Non-pigmented ciliary epithelial cell (primary cell): ENCODE measurements around the gene ARFGAP3.

Experiments used
- DNase-seq: peaks from one replicate; pipeline ENCODE4 v3.0.0-alpha.2; 2010; ENCODE audit warnings: low read depth

ARFGAP3 gene

DNA sequence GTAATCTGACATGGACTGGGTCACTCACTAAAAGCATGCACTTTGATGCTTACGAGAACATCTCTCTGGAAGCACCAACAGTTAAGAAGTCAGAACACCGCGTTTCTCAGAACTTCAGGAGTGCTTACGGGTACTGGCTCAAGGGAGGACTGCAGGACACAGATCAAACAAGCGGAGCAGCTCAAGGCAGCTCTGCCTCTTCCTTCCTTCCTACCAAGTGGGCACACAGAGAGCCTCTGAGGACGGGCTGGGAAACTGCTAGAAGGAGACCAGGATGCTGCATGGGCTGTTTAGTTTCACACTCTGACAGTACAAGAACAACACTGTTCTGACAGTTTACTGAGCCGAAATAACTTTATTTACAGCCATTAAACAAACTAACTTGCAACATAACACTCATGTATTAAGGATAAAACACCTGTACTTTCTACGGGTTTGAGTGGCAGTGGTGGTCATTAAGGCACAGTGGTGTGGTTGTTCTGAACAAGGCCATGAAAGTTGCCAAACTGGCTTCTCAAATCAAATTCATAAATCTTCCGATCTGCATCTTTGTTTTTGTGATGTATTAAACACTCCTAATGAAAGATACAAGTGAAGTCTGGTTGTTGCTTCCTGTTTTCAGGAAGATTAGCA, 37.5 kb downstream of the ARFGAP3 start:
- no peak for DNase-seq

DNA sequence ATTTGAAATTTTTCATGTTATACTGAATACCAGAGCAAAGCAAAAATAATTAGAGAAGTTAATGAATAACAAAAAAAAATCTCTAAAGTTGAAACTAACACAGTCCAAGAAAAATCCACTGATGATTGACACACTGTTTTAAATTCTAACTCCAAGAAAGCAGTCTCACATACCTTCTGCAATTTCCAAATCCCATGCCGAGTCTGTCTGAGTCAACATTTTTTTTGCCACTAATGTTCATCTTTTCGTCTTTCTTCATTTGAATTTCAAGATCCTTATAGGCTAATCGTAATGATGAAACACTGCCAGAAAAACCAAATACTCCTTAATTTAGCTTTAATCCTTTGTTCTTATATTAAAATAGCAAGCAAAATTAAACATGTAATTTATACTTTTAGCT, 39.5 kb downstream of the ARFGAP3 start:
- no peak for DNase-seq

DNA sequence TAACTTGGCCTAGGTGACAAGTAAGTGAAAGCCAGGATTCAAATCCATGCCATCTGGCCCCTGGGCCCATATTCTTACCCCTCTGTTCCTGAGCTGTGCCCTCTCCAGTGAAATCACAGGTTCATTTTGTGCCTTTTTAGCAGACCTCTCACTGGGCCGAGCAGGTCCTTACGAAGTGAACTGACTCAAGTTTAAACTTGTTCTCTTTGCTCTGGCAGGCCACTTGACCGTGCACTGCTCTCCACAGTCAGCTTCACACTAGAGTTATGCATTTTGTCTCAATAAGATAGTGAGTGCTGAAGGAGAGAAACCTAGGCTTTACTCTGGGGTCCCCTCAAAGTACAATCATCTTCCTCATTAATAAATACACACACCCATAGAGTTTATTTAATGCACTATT, 40.7 kb downstream of the ARFGAP3 start:
- no peak for DNase-seq

DNA sequence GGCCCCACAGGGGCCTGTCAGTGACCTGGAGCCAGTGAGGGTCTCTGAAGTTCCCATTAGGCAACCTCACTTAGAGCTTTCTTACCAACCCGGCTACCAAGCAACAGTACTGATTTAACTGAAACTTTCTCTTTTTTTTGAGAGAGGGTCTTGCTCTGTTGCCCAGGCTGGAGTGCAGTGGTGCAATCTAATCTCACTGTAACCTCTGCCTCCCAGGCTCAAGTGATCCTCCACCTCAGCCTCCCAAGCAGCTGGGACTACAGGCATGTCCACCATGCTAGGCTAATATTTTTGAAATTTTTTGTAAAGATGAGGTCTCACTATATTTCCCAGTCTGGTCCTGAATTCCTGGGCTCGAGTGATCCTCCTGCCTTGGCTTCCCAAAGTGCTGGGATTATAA, 42.5 kb downstream of the ARFGAP3 start:
- DNase-seq: no peak

DNA sequence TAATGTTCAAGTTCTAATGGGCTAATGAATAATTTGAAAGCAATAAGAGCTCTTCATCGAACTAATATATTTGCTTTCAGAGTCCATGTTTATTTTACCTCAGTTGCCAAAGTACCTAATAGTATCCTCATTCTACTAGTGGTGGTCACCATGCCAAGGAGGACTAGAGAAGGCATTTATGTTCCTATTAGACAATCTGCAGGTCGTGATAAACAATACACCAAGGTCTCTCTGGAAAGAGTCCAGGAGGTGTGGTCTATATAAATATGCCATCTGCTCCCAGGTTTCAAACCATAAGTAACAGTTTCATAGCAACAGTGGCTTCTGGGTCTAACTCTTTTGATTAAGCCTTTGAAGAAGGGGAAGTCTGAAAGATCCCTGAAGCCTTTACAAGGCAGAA, 42.9 kb downstream of the ARFGAP3 start:
- no peak for DNase-seq

DNA sequence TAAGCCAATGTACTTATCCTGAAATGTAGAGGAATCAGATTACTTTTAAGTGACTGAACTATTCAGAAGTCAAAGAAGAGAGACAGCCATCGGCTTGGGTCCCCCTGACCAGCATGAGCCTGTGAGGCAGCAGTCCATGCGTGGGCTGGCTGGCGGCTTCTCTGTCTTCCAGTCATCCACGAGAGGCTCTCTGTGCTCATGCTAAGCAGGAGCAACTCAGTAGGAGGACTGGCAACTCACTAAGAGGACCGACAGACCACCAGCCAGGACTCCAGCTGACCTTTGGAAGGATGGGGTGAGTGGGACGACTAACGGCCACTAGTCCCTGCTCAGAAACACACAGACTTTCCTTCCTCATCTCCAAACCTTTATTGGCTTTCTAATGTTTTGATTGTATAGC, 43.6 kb downstream of the ARFGAP3 start:
- no peak for DNase-seq

DNA sequence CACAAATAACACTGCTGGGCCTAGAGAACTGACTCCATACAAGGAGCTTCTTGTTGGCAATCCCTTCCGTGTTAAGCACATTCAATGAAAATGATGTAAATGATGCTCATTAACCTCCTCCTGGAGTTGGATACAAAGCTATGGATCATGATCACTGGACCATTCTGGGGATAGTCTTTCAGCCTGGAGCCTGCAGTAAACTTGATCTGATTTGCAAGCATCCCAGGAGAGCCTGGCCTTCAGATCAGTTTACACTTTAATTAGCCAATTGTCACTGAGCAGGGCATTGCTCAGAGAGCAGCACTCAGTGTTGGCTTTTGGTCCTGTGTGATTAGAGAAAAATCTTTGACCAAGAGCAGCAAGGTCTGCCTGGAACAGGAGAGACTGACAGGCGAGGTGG, 45.6 kb downstream of the ARFGAP3 start:
- no peak for DNase-seq

DNA sequence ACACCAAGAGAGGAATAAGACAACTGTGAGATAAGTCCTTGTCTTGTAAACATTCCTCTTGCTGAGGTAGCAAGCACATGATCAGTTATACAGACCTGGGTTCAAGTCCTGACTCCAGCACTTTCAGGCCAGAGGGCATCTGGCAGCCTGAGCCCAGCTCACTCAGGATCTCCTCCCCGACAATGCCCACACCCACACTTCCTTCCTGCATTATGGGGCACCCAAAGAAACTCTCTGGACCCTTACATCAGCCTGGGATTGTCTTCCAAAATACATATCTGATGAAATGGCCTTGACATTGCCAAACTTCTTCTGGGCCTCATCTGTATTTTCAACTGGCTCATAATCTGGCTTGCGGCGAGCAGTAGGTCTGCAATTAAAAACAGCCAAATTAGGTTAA, 48.6 kb downstream of the ARFGAP3 start:
- DNase-seq: no peak

DNA sequence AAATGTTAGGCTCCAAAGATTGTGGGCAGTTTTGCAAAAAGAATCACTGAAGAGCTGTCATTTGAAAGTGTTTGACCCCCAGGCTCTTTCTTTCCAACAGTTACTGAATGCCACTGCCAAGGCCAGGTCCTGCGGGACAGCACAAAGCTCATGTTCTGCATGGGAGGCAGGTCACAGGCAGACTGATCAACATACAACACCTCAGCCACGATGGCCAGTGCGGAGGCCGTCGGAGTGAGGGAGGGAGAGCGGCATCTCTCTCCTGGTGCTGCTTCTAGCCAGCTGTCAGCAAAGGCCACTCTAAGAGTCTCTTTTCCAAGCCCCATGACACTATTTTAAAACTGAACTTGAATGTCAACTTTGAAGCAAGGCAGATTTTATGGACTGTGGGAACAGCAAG, 49.9 kb downstream of the ARFGAP3 start:
- DNase-seq: no peak

DNA sequence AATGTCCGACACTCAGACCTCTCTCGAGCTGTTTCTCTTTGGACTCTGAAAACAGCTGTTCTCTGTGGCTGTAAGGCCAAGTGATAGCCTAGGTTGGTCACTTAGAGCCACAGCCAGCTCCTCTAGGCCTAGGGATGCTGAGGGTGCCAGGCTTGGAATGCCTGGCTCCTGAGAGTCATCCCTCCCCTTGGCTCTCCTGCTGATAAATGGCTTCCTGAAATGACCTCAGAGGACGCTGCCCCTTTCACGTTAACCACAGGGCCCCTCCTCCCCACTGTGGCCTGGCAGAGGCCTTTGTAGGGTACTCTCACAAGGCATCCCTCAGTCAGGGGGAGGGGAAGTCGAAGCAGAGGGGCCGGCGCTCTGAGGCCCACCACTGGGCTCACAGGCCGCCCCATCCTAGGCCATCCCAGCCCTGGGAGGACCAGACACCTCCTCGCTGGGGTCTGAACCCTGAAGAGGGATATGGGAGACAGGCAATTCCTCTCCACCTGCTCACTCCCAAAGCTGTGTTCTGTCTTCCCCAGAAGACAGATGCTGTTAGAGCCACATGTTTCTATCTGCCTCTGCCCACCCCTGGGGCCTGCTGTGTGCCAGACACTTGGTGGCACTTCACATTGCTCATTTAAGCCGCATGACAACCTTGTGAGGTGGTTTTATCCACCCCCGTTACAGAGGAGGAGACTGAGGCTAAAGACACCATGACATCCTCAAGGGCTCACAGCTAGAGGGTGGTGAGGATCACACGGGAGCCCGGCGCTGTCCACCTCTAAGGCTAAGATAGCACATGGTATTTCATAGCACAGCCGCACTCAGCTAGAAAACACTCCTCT, 50.9 kb downstream of the ARFGAP3 start:
- DNase-seq: no peak

DNA sequence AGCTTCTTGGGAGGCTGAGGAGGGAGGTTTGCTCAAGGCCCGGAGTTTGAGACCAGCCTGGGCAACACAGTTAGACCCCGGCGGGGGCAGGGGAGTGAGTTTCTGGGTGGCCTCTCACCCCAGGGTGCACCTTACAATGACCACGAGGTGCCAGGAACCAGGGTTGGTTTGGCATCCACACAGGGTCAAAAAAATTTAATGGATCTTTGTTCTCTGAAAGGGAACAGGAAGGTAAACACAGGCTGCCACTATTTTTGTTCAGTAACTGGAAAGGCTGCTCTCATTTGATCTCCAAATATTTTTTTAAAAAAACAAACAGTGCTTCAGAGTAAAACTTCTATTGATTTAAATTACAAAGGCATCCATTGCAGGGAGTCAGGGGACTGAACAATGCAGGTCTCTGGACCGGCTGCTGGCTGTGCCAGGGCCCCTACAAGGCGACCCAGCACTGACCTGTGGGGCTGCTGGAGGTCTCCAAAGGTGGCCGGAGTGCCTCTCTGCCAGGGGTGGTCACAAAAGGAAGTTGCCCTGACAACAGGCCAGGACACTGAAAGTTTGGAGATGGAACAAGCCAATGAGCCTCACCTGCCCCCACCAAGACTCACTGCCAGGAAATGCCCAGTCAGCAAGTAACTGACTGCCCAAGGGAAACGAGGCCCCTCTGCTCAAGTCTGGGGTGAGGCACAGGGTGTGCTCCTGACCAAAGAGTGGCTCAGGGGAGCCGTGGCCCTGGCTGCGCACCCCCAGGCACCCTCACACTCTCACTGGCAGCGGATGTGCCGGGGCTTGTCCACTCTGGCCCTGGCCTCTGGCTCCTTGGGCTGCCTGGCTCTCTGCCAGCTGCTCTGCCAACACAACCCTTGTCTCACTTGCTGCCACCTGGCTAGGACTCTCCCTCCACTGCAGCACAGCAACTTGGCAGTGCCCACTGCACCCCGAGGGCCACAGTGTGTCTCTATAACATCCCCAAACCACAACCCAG, 51.8 kb downstream of the ARFGAP3 start:
- DNase-seq: no peak

DNA sequence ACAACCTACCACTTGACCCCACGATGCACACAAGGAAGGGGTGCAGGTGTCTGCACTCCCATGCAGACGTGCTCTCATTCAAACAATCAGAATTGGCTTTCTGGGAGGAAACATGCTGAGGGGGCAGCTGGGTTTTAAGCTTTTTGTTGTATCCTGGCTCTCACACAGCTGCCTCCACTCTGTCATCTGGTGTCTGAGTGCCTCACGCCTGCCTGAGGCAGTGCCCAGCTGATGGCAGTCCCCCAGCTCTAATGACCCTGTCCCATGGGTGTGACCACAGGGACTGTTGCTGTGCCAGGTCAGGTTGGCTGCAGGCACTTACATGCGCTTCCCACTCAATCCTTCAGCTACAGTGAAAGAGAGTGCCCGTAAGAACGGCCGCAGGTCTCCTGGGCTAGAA, 53.7 kb downstream of the ARFGAP3 start:
- no peak for DNase-seq

DNA sequence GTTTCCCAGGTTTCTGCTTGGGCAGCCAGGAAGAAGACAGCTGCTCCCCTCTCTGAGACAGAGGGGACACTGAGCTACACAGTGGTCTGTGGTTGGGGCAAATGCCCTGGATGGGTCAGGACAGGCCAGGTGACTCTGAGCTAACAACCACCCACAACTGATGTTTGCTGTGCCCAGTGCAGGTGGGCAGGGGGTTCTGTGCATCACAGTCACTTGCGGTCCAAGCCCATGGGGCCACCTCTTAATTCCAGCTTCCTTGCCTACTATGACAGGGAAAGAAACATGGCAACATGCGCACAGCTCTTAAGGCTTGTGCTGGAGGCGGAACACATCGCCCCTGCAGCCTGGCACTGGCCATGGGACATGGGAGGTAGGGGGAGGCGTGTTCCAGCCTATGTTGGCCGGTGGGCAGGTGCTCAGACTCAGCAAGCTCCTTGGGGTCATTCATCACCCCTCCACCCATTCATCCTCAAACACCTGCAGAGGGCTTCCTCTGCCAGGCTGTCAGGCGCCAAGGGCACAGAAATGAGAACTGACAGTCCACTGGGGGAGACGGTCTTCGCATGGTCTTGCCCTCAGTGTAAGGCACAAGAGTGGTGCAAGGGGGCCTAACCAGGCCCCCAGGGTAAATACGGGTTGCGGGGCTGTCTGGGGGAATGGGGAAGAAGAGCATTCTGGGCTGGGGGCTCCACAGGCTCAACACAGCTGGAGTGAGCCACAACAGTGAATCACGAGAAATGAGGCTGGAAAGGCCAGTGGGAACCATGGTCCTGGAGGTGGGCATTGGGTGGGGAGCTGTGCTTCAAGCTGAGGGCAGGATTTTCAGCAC, 55.6 kb downstream of the ARFGAP3 start:
- no peak for DNase-seq

DNA sequence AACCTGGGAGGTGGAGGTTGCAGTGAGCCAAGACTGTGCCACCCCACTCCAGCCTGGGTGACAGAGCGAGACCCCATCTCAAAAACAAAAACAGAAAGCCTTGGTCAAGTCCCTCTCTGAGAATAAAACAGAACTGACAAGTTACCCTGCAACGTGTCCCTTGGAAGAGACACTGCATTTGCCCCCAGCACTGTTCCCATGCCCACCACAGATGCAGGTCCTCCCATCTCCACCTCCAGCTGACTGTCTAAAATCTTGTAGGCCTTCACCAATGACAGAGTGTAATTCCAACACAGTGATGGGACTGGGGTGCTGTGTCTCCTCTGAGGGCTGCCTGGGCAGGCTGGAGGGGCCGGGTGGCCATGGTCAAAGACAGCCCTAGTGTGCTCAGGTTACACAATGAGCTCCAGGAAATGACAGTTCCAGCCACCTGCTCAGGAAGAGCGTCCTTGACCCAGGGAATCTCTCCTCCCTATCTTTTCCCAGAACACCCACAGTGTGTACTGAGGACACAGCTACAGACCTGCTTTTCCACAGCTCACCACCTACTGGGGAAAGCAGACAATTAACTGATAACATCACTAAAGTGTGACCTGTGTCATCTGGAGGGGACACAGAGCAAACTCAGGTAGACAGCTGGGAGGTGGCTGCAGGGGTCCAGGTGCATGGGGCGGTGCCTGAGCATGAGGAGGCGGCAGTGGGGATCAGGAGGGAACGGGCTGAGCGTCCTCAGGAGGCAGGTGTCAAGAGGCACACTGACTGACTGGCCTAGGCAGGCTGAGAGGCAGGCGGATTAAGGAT, 56.4 kb downstream of the ARFGAP3 start:
- no peak for DNase-seq

DNA sequence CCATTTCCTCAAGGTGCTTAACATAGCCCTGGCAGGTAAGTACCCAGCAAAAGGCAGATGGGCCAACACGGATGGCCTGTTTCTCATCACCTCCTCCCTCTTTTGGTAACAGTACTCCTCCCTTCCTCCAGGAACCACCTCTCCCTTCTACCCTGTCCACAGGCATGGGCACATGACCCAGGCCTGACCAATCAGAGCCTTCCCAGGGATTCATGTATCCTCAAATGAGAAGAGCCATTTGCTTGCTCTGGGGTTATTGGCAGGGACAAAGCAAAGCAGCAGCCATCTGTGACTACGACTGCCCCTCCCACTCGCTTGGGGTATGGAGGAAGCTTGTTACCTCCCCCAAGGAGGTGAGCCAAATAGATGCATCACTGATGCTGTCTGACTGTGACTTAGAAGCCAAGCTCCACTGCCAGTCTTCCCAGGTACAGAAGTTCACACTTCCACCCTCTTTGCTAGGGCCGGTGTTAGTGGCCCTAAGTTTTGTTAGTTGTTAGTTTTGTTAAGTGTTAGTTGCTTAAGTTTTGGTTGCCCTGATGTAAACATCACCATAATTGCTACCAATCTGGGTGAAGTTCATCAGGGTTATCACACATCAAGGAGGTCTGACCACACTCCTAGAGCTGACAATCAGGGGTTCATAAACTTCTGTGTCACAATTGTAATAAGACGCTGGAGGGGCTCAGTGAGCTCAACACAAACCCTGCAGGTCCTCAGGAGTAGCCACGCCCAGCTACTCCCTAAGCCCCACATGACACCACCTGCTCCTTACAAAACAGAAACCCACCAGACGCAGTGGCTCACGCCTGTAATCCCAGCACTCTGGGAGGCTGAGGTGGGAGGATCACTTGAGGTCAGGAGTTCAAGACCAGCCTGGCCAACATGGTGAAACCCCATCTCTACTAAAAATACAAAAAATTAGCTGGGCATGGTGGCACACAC, 57.3 kb downstream of the ARFGAP3 start:
- no peak for DNase-seq

DNA sequence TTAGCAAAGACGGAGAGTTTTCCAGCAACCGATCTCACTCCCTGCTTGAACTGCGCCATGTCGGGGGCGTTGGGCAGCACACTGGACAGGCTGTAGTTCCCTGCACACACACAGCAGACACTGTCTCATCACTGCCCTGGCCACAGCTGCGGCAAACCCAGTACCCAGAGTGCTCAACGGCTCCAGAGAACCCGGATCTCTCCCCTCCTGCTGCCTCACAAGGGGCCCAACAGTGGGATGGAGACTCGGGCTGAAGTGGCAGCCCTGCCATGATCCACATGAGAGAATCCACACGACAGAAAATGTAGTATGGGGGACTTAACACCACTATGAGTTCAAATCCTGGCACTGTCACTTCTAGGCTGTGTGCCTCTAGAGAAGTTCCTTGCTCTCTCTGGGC, 58.0 kb downstream of the ARFGAP3 start:
- no peak for DNase-seq

DNA sequence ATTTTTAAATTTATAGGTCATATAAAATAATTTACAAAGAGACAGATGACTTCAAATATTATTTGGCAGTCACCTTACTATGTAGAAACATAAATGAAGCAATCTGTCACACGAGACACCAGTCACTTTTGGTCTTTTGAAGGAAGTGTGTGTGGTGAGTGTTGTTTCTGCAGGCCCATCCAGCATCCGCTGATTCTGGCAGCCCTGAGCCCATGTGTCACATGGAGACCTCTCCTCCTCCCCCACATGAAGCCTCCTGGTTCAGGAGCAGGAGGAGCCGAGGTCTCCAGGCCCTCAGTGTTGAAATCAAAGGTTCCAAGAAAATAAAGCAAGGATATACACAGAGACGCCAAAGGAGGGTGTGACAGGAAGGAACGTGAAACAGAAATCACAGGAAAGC, 60.1 kb downstream of the ARFGAP3 start:
- DNase-seq: no peak

DNA sequence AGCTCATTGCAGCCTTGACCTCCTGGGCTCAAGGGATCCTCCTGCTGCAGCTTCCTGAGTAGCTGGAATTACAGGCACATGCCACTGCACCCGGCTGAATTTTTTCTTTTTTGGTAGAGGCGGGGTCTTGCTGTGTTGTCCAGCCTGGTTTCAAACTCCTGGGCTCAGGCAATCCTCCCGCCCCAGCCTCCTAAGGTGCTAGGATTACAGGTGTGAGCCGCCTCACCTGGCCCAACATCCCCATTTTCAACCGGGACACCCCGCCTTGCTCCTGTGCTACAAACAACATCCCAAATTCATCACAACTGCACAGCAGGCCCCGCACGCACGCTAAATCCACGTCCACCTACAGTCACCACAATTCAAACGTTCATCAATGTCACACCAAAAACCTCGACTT, 61.0 kb downstream of the ARFGAP3 start:
- no peak for DNase-seq

DNA sequence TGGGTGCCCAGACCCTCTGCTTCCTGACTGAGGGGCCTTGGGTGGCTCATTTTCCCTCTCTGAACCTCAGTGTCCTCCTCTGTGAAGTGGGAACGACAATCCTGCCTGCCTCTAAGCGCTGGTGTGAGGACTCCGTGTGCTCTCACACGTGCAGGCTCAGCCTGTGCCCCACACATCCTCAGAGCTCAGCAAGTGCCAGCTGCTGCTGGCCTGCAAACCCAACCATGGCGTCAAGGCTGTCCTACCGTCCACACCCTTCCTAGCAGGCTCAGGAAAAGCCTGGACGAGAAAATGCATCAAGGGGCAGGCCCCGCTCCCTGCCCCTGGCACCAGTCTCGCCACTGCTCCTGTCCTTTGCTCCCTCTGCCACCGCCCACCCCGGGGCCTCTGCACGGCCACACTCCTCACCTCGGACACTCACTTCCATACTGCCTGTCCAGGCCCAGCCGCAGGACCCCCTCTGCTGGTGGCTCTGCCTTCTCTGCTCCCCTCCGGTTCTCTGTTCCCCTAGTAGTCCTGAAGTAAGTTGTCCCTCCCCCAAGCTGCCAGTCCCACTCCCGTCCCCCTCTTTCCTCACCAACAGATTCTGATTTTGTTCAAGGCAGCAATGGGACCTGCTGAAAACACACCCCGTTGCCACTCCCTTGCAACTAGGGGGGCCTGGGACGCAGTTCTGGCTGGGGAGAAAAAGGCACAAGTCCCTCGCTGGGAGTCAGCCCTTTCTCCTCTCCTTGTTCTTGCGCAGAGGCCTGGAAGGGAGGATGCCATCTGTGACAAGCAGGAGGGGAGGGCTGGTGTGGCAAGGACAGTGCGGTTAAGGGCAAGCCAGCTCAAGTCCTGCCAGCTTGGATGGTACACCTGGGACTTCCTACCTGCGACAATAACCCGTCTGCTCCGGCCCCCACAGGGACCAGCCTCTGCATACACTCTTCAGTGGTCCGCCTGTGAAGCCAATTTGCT, 62.2 kb downstream of the ARFGAP3 start:
- DNase-seq: no peak
